ENCODE results near the gene MYO3A. TPM values are rescaled to one million over a fixed set of nuclear protein-coding genes. Genes with fewer than 3 reads are reported as not detected.

Gene MYO3A
- total and polyA plus RNA-seq, 2 of the 4 experiments (the other 2 are of a cell fraction), result not detected

- intact Hi-C loops (cut with micrococcal nuclease), result no loop called here
- POLR2A ChIA-PET (ENCODE audit: unreplicated experiment), result no interaction called here
Observed at GRCh38 chr10:25954851-25955250, 20.8 kb downstream of the MYO3A start.

More at GRCh38 chr10:25954851-25955250, 20.8 kb downstream of the MYO3A start:
- H4K91ac ChIP-seq (ENCODE audit: insufficient read depth, low read depth, low read length), result no peak overlapping the region
- no peak overlapping the region for H3K56ac ChIP-seq (ENCODE audit: extremely low read depth, insufficient read depth, low read length)
- peaks cover 6% of the 10 kb centered on the region; the same call in 1 of the 2 replicates for H3K9me3 ChIP-seq (ENCODE audit: control insufficient read depth, insufficient read depth, low read length)
- no peak overlapping the region for H2BK120ac ChIP-seq (ENCODE audit: low read depth, low read length)
- ATAC-seq (ENCODE audit: low read depth) (no peak), DNase-seq (no peak)
- H3K9me1 ChIP-seq (ENCODE audit: insufficient read depth, low read length), result no peaks in the 10 kb centered on the region
- no peak overlapping the region for H3K14ac ChIP-seq (replicated peaks; ENCODE audit: low read depth, low read length)
- H3K4me3 ChIP-seq (ENCODE audit: insufficient read depth, low read depth, low read length), result no peak overlapping the region
- no peak overlapping the region for H2AK9ac ChIP-seq (replicated peaks; ENCODE audit: low read depth, low read length, poor library complexity)
- no TSS peak for BruUV-seq (replicated peaks)
- no peak overlapping the region for H2BK15ac ChIP-seq (ENCODE audit: low read depth, low read length)
- H4K8ac ChIP-seq (ENCODE audit: low read depth in 2 of 2, low read length in 2 of 2), result no peak overlapping the region
- no peak overlapping the region for H3K23ac ChIP-seq (ENCODE audit: low read depth, low read length)
- no CpG with 5 or more reads among the region's 1 CpG for WGBS, 2 experiments (ENCODE audit: extremely low coverage in 2 of 2, insufficient read length in 1 of 2)
- H4K5ac ChIP-seq (ENCODE audit: low read depth, low read length), result no peak overlapping the region
- no peak for TF ChIP-seq RAD21 (IDR thresholded peaks at IDR 0.05; ENCODE audit: low read length)
- TF ChIP-seq SMC3 (IDR thresholded peaks at IDR 0.05; ENCODE audit: low read depth, low read length), result no peak
- TF ChIP-seq USF2 (IDR thresholded peaks at IDR 0.05; ENCODE audit: low read depth, low read length), result no peak
- no peak for TF ChIP-seq MAZ (IDR thresholded peaks at IDR 0.05; ENCODE audit: borderline replicate concordance, low read depth, low read length)
- no peak for TF ChIP-seq CEBPB (IDR thresholded peaks at IDR 0.05; ENCODE audit: low read depth, low read length)
- TF ChIP-seq POLR2A (IDR thresholded peaks at IDR 0.05; ENCODE audit: low read depth, low read length), result no peak
- TF ChIP-seq MAFK (IDR thresholded peaks at IDR 0.05; ENCODE audit: low read depth, low read length), result no peak
- TF ChIP-seq BHLHE40 (IDR thresholded peaks at IDR 0.05; ENCODE audit: low read depth, low read length), result no peak
- TF ChIP-seq CTCF (conservative IDR thresholded peaks at IDR 0.05; ENCODE audit: low read depth, low read length), result no peak
- TF ChIP-seq MXI1 (IDR thresholded peaks at IDR 0.05; ENCODE audit: borderline replicate concordance, low read depth, low read length), result no peak
- TF ChIP-seq FOS (IDR thresholded peaks at IDR 0.05; ENCODE audit: low read depth, low read length), result no peak
- TF ChIP-seq NFE2L2 (IDR thresholded peaks at IDR 0.05; ENCODE audit: low read depth, low read length), result no peak
- TF ChIP-seq CHD1 (IDR thresholded peaks at IDR 0.05; ENCODE audit: low read depth, low read length), result no peak
- TF ChIP-seq RFX5 (IDR thresholded peaks at IDR 0.05; ENCODE audit: low read depth, low read length), result no peak
- TF ChIP-seq RCOR1 (IDR thresholded peaks at IDR 0.05; ENCODE audit: insufficient replicate concordance, low read length), result no peak
- H2BK5ac ChIP-seq (ENCODE audit: low read depth, low read length, poor library complexity, severe bottlenecking), result no peak overlapping the region
- H3K4ac ChIP-seq (ENCODE audit: low read depth, low read length), result no peak overlapping the region
- no peak overlapping the region for H2BK20ac ChIP-seq (ENCODE audit: low read depth, low read length)
- H3K27ac ChIP-seq (ENCODE audit: insufficient read depth, low read length), result no peak overlapping the region
- no peak overlapping the region for H3K9ac ChIP-seq (ENCODE audit: low read depth, low read length)
- dilution Hi-C loops (cut with HindIII; ENCODE audit: low sequenced_read_pairs, unreplicated experiment), result no loop called here
- H3K36me3 ChIP-seq (ENCODE audit: control insufficient read depth, insufficient read depth, low read length), result no peaks in the 10 kb centered on the region
- H3K27me3 ChIP-seq (ENCODE audit: control insufficient read depth, insufficient read depth, low read length), result no peaks in the 10 kb centered on the region
- H4K20me1 ChIP-seq (ENCODE audit: insufficient read depth, low read length), result no peaks in the 10 kb centered on the region
- H2AFZ ChIP-seq (replicated peaks; ENCODE audit: low read length, poor library complexity), result no peak overlapping the region
- CTCF ChIA-PET, result no interaction called here
- H3K4me1 ChIP-seq (ENCODE audit: control insufficient read depth, insufficient read depth, low read length), result no peaks in the 10 kb centered on the region
- in situ Hi-C loops (cut with MboI; ENCODE audit: low sequenced_read_pairs), result no loop called here
- H2AK5ac ChIP-seq (ENCODE audit: low read depth, low read length), result no peak overlapping the region
- no peak overlapping the region for H3K4me2 ChIP-seq (ENCODE audit: low read depth, low read length)
- H3K79me1 ChIP-seq (ENCODE audit: low read depth in 1 of 2, low read length in 2 of 2), result no peaks in the 10 kb centered on the region
- H3K18ac ChIP-seq (ENCODE audit: low read depth, low read length), result no peak overlapping the region
